ENCODE results near the gene PRPH. TPM values are rescaled to one million over a fixed set of nuclear protein-coding genes. Genes with fewer than 3 reads are reported as not detected.

Gene PRPH
- total RNA-seq, 1 donor from 2014 or later, result not detected

GRCh38 chr12:49283541-49284429 is 11.2 kb upstream of the PRPH start:
- Mint-ChIP-seq H3K27me3 (ENCODE audit: low read depth) (peaks cover 36% of the 10 kb centered on the region), H3K9me3 (no peaks in the 10 kb centered on the region), H3K4me3 (ENCODE audit: low read depth) (no peak overlapping the region), H3K36me3 (ENCODE audit: low read depth) (no peaks in the 10 kb centered on the region), H3K4me1 (ENCODE audit: low read depth) (peaks cover 6% of the 10 kb centered on the region), H3K27ac (no peak overlapping the region)
- no peak for DNase-seq (ENCODE audit: low spot score)
- intact Hi-C loops (cut with micrococcal nuclease), result no loop called here

DNA sequence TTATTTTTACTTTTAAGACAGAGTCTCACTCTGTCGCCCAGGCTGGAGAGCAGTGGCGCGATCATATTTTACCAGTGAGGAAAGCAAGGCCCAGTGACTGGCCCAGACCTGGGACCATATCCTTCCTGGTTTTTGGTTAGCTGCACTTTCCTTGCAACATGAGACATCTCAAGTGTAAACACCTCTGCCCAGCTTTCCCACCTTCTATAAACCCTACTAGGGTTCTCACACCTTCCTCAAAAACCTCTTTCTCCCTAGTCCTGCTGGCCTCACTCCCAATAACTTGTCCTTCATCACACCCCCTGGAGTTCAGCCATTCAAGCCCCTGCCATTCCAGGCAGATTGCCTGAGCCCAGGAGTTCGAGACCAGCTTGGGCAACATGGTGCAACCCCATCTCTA is 10.3 kb upstream of the PRPH start:
- no peak overlapping the region for H3K27ac Mint-ChIP-seq
- intact Hi-C loops (cut with micrococcal nuclease), result no loop called here
- no peak for DNase-seq (ENCODE audit: low spot score)
- H3K36me3 Mint-ChIP-seq (ENCODE audit: low read depth), result no peaks in the 10 kb centered on the region
- H3K4me1 Mint-ChIP-seq (ENCODE audit: low read depth), result peaks cover 7% of the 10 kb centered on the region
- no peak overlapping the region for H3K4me3 Mint-ChIP-seq (ENCODE audit: low read depth)
- peaks cover 35% of the 10 kb centered on the region for H3K27me3 Mint-ChIP-seq (ENCODE audit: low read depth)
- no peaks in the 10 kb centered on the region for H3K9me3 Mint-ChIP-seq

DNA sequence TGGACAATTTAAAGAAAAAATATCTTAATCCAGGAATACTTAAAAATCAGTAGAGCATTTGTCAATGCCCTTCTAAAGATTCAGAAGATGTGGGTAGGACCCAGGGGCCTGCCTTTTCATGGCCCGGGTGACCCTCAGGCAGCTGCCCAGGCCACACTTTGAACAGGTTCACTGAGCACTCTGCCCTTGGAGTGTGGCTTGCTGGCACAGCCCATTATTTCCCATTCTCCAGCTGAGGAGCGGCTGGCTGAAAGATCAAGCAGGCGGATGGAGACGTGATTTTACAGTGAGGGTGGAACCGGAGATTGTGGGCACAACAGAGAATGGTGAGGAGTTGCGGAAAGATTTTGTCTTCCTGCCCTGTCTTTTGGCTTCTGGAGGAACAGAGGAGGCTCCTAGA is 7.1 kb upstream of the PRPH start:
- H3K4me3 Mint-ChIP-seq (ENCODE audit: low read depth), result no peak overlapping the region
- H3K4me1 Mint-ChIP-seq (ENCODE audit: low read depth), result peaks cover 7% of the 10 kb centered on the region
- no peak overlapping the region for H3K27ac Mint-ChIP-seq
- DNase-seq (ENCODE audit: low spot score), result no peak
- intact Hi-C loops (cut with micrococcal nuclease), result loop anchor here (1.0 kb wide), 2 partner anchors 9 to 54 kb away; no protein-coding TSS in a partner anchor
- H3K27me3 Mint-ChIP-seq (ENCODE audit: low read depth), result peaks cover 34% of the 10 kb centered on the region
- H3K9me3 Mint-ChIP-seq, result no peaks in the 10 kb centered on the region
- H3K36me3 Mint-ChIP-seq (ENCODE audit: low read depth), result no peaks in the 10 kb centered on the region

- no peak overlapping the region for H3K27ac Mint-ChIP-seq
- H3K4me3 Mint-ChIP-seq (ENCODE audit: low read depth), result no peak overlapping the region
- intact Hi-C loops (cut with micrococcal nuclease), result loop anchor here (1.0 kb wide), 2 partner anchors 9 to 54 kb away; no protein-coding TSS in a partner anchor
- peaks cover 7% of the 10 kb centered on the region for H3K4me1 Mint-ChIP-seq (ENCODE audit: low read depth)
- H3K9me3 Mint-ChIP-seq, result no peaks in the 10 kb centered on the region
- H3K36me3 Mint-ChIP-seq (ENCODE audit: low read depth), result no peaks in the 10 kb centered on the region
- peaks cover 37% of the 10 kb centered on the region for H3K27me3 Mint-ChIP-seq (ENCODE audit: low read depth)
- peak; percentile 62 for DNase-seq (ENCODE audit: low spot score)
These were observed 6.5 kb upstream of the PRPH start for GRCh38 chr12:49288412-49288853.

GRCh38 chr12:49288922-49289555 is 5.9 kb upstream of the PRPH start:
- Mint-ChIP-seq H3K4me1 (ENCODE audit: low read depth) (peaks cover 7% of the 10 kb centered on the region), H3K9me3 (no peaks in the 10 kb centered on the region), H3K36me3 (ENCODE audit: low read depth) (no peaks in the 10 kb centered on the region), H3K27me3 (ENCODE audit: low read depth) (peaks cover 41% of the 10 kb centered on the region), H3K27ac (no peak overlapping the region), H3K4me3 (ENCODE audit: low read depth) (no peak overlapping the region)
- no peak for DNase-seq (ENCODE audit: low spot score)
- intact Hi-C loops (cut with micrococcal nuclease), result loop anchor here (1.0 kb wide), 2 partner anchors 8 to 53 kb away; no protein-coding TSS in a partner anchor

GRCh38 chr12:49292729-49293055 is 2.3 kb upstream of the PRPH start:
- H3K36me3 Mint-ChIP-seq (ENCODE audit: low read depth), result no peaks in the 10 kb centered on the region
- no peaks in the 10 kb centered on the region for H3K9me3 Mint-ChIP-seq
- no peak for DNase-seq (ENCODE audit: low spot score)
- H3K4me1 Mint-ChIP-seq (ENCODE audit: low read depth), result peaks cover 19% of the 10 kb centered on the region
- no peak overlapping the region for H3K27ac Mint-ChIP-seq
- intact Hi-C loops (cut with micrococcal nuclease), result no loop called here
- H3K4me3 Mint-ChIP-seq (ENCODE audit: low read depth), result no peak overlapping the region
- peaks cover 52% of the 10 kb centered on the region for H3K27me3 Mint-ChIP-seq (ENCODE audit: low read depth)

- Mint-ChIP-seq H3K9me3 (no peaks in the 10 kb centered on the region), H3K4me3 (ENCODE audit: low read depth) (no peak overlapping the region), H3K27me3 (ENCODE audit: low read depth) (peaks cover 52% of the 10 kb centered on the region), H3K36me3 (ENCODE audit: low read depth) (no peaks in the 10 kb centered on the region), H3K27ac (no peak overlapping the region), H3K4me1 (ENCODE audit: low read depth) (peaks cover 18% of the 10 kb centered on the region)
- intact Hi-C loops (cut with micrococcal nuclease), result no loop called here
- no peak for DNase-seq (ENCODE audit: low spot score)
These were observed 1.6 kb upstream of the PRPH start for GRCh38 chr12:49293056-49293956.

DNA sequence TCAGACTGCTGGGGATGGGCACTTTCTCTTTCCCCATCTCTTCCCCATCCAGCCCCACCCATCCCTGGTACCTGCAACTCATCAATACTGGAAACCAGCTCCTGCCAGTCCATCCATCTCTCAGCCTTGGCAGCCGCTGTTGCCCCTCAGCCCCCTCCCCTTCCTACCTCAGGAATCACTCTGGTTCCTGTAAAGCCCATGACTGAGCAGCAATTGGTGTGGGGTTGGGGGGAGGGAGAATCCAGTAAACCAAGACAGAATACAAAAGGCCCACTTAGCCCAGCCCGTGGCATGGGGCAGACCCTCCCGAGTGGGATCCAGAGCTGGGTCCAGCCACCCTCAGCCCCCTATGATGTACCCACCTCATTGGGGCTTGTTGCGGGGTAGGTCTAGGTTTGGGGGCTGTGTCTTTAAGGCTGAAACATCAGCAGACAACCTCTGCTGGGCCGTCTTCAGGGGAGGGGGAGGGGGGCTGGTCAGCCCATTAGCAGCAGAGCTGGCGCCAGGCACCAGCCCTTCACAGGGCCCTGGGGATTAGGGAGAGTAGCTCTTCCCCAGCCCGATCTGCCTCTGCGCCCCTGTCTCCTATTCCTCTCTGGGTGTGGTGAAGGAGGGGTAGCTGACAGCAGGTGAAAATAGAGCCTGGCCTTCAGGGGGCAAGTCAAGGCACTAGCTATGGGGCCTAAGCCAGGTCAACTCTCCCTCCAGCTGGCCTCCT is 702 bp upstream of the PRPH start:
- intact Hi-C loops (cut with micrococcal nuclease), result no loop called here
- DNase-seq (ENCODE audit: low spot score), result no peak
- Mint-ChIP-seq H3K36me3 (ENCODE audit: low read depth) (no peaks in the 10 kb centered on the region), H3K4me3 (ENCODE audit: low read depth) (no peak overlapping the region), H3K9me3 (no peaks in the 10 kb centered on the region), H3K27ac (no peak overlapping the region), H3K27me3 (ENCODE audit: low read depth) (peaks cover 53% of the 10 kb centered on the region), H3K4me1 (ENCODE audit: low read depth) (peaks cover 17% of the 10 kb centered on the region)

- no peak for DNase-seq (ENCODE audit: low spot score)
- H3K36me3 Mint-ChIP-seq (ENCODE audit: low read depth), result no peaks in the 10 kb centered on the region
- intact Hi-C loops (cut with micrococcal nuclease), result loop anchor here (5.0 kb wide), 1 partner anchor 218 kb away; no protein-coding TSS in a partner anchor
- H3K4me1 Mint-ChIP-seq (ENCODE audit: low read depth), result peaks cover 17% of the 10 kb centered on the region
- H3K9me3 Mint-ChIP-seq, result no peaks in the 10 kb centered on the region
- no peak overlapping the region for H3K27ac Mint-ChIP-seq
- peaks cover 53% of the 10 kb centered on the region for H3K27me3 Mint-ChIP-seq (ENCODE audit: low read depth)
- H3K4me3 Mint-ChIP-seq (ENCODE audit: low read depth), result no peak overlapping the region
These were observed 204 bp upstream of the PRPH start for GRCh38 chr12:49294804-49295081.

DNA sequence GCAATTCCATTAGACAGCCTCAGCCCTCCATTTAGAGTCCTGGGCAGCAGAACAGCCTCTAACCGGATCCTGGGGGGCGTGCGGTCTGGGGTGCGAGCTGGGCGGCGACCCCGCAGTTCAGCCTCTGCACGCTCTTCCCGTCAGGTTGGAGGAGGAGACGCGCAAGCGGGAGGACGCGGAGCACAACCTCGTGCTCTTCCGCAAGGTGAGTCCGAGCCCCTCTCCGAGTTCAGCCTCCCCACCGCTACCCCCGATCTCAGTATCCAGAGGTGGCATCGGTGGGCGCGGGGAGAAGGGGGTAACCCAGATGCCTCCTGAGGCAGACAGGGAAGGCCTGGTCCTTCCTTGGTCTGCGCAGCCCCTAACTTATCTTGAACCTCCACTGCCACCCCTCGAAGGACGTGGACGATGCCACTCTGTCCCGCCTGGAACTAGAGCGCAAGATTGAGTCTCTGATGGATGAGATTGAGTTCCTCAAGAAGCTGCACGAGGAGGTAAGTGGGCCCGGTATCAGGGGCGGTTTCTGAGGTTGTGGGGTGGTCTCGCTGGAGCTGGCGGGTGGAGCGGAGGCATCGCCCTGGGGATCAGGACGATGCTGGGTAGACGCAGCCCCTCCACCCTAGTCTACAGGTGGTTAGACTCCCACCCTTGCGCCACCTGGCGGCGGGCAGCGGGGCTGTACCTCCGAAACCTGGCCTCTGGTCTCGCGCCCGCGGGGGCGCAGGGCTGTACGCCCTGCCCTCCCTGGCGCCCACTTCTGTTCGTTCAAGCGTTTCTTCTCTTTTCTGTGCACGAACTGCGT is 1.3 kb downstream of the PRPH start:
- H3K36me3 Mint-ChIP-seq (ENCODE audit: low read depth), result no peaks in the 10 kb centered on the region
- H3K4me3 Mint-ChIP-seq (ENCODE audit: low read depth), result peak overlapping the region; percentile 57
- H3K9me3 Mint-ChIP-seq, result no peaks in the 10 kb centered on the region
- H3K27ac Mint-ChIP-seq, result no peak overlapping the region
- intact Hi-C loops (cut with micrococcal nuclease), result loop anchor here (1.0 to 5.0 kb wide), 2 partner anchors 46 to 216 kb away; no protein-coding TSS in a partner anchor
- H3K27me3 Mint-ChIP-seq (ENCODE audit: low read depth), result peaks cover 52% of the 10 kb centered on the region
- peaks cover 17% of the 10 kb centered on the region for H3K4me1 Mint-ChIP-seq (ENCODE audit: low read depth)
- DNase-seq (ENCODE audit: low spot score), result peak; percentile 56

GRCh38 chr12:49296836-49297694 is 2.1 kb downstream of the PRPH start:
- no peak overlapping the region for H3K27ac Mint-ChIP-seq
- H3K27me3 Mint-ChIP-seq (ENCODE audit: low read depth), result peaks cover 46% of the 10 kb centered on the region
- no peaks in the 10 kb centered on the region for H3K36me3 Mint-ChIP-seq (ENCODE audit: low read depth)
- H3K9me3 Mint-ChIP-seq, result no peaks in the 10 kb centered on the region
- peaks cover 23% of the 10 kb centered on the region for H3K4me1 Mint-ChIP-seq (ENCODE audit: low read depth)
- peak; percentile 36 for DNase-seq (ENCODE audit: low spot score)
- intact Hi-C loops (cut with micrococcal nuclease), result loop anchor here (1.0 to 5.0 kb wide), 3 partner anchors 9 to 215 kb away; no protein-coding TSS in a partner anchor
- peak overlapping the region; percentile 57 for H3K4me3 Mint-ChIP-seq (ENCODE audit: low read depth)
